Measurements from ENCODE around the gene NXF2B.
"Not testable (repeated sequence)": the region's sequence is repeated elsewhere in the genome, so short reads cannot be mapped to it uniquely, and the experiment has no call there.

The NXF2B gene

GRCh38 chrX:102439908-102440307 lies at the start of gene NXF2B:
NXF2B (minus strand) TSS chrX:102440008; CDS start chrX:102380036, 59,972 bp downstream.
- DNase-seq, ATAC-seq, H3K27me3 Mint-ChIP-seq, H3K27ac Mint-ChIP-seq, H3K4me1 Mint-ChIP-seq, H3K4me3 Mint-ChIP-seq, H3K9me3 Mint-ChIP-seq: not testable (repeated sequence)

DNA sequence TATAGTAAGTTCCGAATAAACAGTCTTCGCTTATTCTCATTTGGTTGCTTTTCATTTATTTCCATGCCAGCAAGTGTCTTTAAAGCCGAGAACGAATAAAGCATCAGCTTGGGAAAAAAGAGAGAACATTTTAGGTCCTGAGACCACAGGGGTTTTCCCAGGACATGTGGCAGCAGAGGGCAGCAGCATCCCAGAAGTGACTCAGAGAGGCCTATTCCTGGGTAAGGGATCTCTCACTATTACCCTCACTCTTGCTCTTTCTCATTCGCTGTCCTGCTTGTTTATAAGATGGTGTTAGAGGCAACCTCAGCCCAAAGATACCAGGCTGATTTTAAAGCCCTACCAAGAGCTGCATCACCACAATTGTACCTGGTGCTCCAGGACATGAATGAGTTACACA lies 39.0 kb upstream of the NXF2B start:
- not testable (repeated sequence) for H3K4me1 Mint-ChIP-seq, DNase-seq, H3K4me3 Mint-ChIP-seq, ATAC-seq, H3K27ac Mint-ChIP-seq, H3K27me3 Mint-ChIP-seq, H3K9me3 Mint-ChIP-seq

DNA sequence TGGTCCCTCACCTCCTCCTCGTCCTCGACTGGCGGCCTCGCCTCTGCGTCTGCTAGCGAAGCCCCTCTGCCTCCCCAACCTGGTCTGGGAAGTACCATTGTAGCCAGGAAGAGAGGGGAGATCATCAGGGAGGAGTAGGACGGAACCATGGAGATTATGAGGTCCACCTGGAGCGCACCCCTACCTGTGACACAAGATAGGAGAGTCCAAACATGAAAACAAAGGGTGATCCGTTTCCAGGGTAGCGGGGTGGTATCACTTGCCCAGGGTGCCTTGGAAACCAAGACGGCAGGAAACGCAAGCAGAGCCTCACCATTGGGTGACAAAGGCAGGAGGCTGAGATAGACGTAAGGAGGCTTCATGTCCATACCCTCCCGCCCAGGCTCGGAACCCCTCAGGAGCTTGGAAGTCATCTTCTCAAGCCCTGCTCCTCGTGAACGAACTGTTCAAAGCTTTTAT lies 32.0 kb upstream of the NXF2B start, which contains the start of gene TCP11X2:
TSS of gene TCP11X2 (minus strand) at position 51 of the 459 bp plus-strand sequence.
- H3K4me3 Mint-ChIP-seq, H3K9me3 Mint-ChIP-seq, ATAC-seq, H3K4me1 Mint-ChIP-seq, DNase-seq, H3K27ac Mint-ChIP-seq, H3K27me3 Mint-ChIP-seq: not testable (repeated sequence)

- not testable (repeated sequence) for DNase-seq, H3K27me3 Mint-ChIP-seq, H3K4me3 Mint-ChIP-seq, H3K27ac Mint-ChIP-seq, H3K9me3 Mint-ChIP-seq, H3K4me1 Mint-ChIP-seq, ATAC-seq
Observed at GRCh38 chrX:102470215-102470614, 30.4 kb upstream of the NXF2B start.

- H3K27ac Mint-ChIP-seq, DNase-seq, H3K4me1 Mint-ChIP-seq, ATAC-seq, H3K9me3 Mint-ChIP-seq, H3K27me3 Mint-ChIP-seq, H3K4me3 Mint-ChIP-seq: not testable (repeated sequence)
Observed at GRCh38 chrX:102458615-102459014, 18.8 kb upstream of the NXF2B start.

DNA sequence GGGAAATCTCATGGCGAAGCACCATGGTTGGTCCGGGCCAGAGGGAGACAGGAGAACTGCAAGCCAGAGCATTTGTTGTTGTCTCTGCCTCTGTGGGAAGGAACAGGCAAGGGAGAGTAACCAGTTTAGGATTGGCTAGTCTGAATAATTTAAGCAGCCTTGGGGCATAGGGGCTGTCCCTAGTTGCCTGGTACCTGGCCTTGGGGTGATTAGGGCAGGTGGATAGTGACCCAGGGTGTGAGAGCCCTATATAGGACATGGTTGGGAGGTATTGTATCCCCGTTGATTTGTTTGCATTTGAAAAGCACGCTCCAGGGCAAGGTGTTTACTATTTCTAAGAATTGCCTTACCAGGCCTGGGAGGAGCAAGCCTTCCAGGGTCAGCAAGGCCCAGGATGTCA lies 25.3 kb downstream of the NXF2B start:
- not testable (repeated sequence) for H3K27ac Mint-ChIP-seq, ATAC-seq, H3K4me3 Mint-ChIP-seq, H3K27me3 Mint-ChIP-seq, H3K9me3 Mint-ChIP-seq, DNase-seq, H3K4me1 Mint-ChIP-seq

DNA sequence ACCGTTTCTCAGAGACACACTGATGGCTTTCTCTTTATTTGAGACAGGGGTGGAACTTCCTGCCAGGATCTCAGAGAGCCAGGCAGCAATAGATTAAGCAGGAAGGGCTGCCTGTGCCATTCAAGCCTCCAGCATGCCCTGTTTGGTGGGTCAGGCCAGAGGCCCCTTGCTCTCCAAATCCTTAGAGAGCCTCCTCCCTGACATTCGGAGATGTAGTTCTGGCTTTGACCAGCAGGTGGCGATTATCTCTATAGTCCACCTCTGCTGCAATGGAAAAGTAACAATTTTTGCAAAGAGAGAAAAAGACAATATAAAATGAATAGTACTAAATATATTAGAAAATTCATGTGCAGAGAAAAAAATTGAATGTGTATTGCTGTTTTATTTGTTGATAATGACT lies 93.9 kb downstream of the NXF2B start:
- no peaks in the 10 kb centered on the region for H3K4me1 Mint-ChIP-seq
- H3K4me3 Mint-ChIP-seq: no peak overlapping the region
- ATAC-seq: no peak
- no peak overlapping the region for H3K27ac Mint-ChIP-seq
- no peaks in the 10 kb centered on the region for H3K27me3 Mint-ChIP-seq
- DNase-seq: peak; percentile 34 to 38
- no peaks in the 10 kb centered on the region for H3K9me3 Mint-ChIP-seq

- DNase-seq (no peak), ATAC-seq (no peak)
- H3K9me3 Mint-ChIP-seq: no peaks in the 10 kb centered on the region
- H3K27ac Mint-ChIP-seq: no peak overlapping the region
- no peaks in the 10 kb centered on the region for H3K27me3 Mint-ChIP-seq
- H3K4me3 Mint-ChIP-seq: no peak overlapping the region
- no peaks in the 10 kb centered on the region for H3K4me1 Mint-ChIP-seq
Observed at GRCh38 chrX:102341867-102342266, 97.9 kb downstream of the NXF2B start.

DNA sequence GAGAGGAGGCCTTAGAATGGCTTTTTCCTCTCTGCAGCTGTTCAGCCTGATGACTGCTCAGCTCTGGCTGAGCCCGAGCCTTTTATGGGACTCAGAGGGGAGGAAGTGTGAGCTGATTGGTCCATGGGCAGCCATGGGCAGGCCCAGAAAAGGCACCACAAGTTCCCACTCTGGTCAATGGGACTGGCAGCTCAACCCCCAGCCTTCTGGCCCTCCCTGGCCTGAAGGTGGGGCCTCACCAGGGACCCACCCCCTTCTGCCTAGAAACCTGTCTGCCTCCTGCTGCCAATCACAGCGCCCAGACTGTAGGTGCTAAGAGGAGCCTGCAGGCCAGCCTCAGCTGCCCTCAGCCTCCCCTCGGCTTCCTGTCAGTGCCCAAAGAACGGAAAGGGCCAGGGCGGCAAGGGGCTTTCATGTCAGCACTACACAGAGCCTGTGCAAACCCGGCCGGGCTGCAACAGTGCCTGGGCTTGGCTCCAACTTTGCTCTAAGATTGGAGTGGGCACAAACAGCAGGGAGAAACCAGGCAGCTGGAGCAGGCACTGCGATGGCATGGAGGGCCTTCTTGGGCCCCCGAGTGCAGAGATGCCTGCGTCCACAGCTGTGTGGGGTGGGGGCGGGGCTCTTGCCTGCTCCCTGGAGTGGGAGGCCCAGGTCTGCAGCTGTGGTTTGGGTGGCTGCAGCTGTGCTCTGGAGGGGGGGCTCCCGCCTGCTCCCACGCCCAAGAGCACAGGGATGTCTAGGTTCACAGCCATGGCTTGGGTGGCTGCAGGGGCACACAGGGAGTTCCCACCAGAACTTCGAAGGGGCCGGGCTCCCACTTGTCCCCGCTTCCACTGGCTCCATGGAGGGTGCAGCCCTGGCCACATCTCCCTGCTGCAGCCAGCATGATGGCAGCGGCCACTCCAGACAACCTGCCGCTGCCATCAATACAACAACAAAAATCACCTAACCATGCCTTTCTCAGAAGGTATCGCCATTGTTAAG lies 100.2 kb downstream of the NXF2B start:
- peak; percentile 53 for ATAC-seq
- Mint-ChIP-seq H3K4me1 (no peaks in the 10 kb centered on the region), H3K9me3 (no peaks in the 10 kb centered on the region), H3K27me3 (no peaks in the 10 kb centered on the region), H3K4me3 (no peak overlapping the region), H3K27ac (no peak overlapping the region)
- no peak for DNase-seq

DNA sequence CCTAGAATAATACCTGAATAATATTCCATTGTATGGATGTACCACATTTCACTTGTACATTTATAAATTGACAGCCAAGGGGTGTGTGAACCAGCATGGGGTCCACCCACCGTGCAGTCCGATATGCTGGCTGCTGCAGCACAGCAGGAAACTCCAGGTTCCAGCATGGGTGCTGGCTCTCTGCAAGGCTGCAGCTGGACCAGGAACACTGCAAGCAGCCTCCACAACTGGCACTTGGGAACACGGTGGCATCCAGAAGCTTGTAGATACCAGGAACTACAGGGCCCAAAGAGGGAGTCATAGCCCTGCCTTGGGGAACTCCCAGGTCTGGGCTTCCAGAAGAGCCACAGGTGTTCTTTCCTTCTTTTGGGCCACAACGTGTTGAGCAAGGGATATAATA lies 101.6 kb downstream of the NXF2B start:
- H3K27me3 Mint-ChIP-seq: no peaks in the 10 kb centered on the region
- H3K9me3 Mint-ChIP-seq: no peaks in the 10 kb centered on the region
- no peaks in the 10 kb centered on the region for H3K4me1 Mint-ChIP-seq
- ATAC-seq: no peak
- no peak for DNase-seq
- H3K4me3 Mint-ChIP-seq: no peak overlapping the region
- no peak overlapping the region for H3K27ac Mint-ChIP-seq
